Right kidney (tissue), 1 donor: ENCODE data around the gene PIM2.

Experiments used
- DNase-seq: peaks from one replicate; pipeline ENCODE4 v3.0.0-alpha.2; 2016

The PIM2 gene

GRCh38 chrX:48864210-48864609, 54.6 kb downstream of the PIM2 start:
- no peak for DNase-seq
